ENCODE measurements around the gene CHST6.
"Not testable (repeated sequence)": the region's sequence is repeated elsewhere in the genome, so short reads cannot be mapped to it uniquely, and the experiment has no call there.

CHST6 gene

GRCh38 chr16:75432828-75433731, 62.2 kb downstream of the CHST6 start, which contains the start of gene CFDP1:
CFDP1 (minus strand) TSS chr16:75433503; CDS start chr16:75433352, 151 bp downstream.
- peak; percentile 96 for DNase-seq

DNA sequence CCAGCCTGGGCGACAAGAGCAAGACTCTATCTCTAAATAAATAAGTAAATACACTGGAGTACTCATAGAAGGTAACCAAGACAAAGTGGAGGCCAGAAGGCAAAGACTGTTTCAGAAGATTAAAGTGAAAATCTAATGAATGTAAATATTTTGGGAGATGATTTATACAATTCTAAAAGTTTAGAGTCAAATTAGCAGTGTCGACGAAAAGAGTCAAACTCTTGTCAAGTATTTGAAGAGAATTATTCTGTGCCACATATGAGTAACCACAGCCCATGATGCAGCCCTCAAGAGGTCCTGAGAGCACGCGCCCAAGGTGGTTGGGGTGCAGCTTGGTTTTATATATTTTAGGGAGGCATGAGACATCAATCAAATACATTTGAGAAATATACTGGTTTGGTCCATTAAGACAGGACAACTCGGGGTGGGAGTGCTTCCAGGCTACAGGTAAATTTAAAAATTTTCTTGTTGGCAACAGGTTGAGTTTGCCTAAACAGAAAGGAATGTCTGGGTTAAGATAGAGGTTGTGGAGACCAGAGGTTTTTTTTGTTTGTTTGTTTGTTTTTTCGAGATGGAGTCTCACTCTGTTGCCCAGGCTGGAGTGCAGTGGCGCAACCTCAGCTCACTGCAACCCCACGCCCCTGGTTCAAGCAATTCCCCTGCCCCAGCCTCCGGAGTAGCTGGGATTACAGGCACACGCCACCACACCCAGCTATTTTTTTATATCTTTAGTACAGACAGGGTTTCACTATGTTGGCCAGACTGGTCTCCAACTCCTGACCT, 65.4 kb downstream of the CHST6 start:
- no peak for DNase-seq

DNA sequence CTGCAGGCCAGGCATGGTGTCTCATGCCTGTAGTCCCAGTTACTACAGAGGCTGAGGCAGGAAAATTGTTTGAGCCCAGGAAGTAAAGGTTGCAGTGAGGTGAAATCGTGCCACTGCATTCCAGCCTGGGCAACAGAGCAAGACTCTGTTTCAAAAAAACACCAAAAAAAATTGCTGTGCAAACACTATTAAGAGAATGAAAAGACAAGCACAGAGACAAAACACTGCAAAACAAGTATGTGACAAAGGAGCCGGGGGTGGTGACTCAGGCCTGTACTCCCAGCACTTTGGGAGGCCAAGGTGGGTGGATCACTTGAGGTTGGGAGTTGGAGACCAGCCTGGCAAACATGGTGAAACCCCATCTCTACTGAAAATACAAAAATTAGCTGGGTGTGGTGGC, 68.7 kb downstream of the CHST6 start:
- DNase-seq: not testable (repeated sequence)

DNA sequence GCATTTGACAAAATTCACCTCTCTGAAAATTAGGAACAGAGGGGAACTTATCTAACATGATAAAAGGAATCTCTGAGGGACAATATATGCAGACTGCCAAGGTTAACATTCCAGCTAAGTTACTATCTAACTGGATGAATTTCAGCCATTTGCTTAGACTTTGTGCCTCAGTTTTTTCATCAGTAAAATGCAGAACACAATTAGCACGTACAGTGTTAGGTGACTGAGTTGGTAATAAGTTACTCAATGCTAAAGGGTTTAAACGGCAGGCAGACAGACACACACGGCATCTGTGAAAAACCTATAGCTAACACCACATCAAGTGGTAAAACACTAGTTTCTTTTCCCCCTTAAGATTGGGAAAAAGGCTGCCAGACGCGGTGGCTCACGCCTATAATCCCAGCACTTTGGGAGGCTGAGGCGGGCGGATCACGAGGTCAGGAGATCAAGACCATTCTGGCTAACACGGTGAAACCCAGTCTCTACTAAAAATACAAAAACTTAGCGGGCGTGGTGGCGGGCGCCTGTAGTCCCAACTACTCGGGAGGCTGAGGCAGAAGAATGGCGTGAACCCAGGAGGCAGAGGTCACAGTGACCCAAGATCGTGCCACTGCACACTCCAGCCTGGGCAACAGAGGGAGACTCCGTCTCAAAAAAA, 71.0 kb downstream of the CHST6 start:
- DNase-seq: not testable (repeated sequence)

- no peak for DNase-seq
These were observed 71.5 kb downstream of the CHST6 start for GRCh38 chr16:75423723-75424104.

Data from CD4-positive, alpha-beta T cell treated with Interleukin-17A for 1 hour (primary cell).